Breast epithelium (tissue), 3 donors: ENCODE measurements around the gene LITAF.

Source experiments
- CTCF ChIP-seq, 3 donors: fragments of 450-650 bp; IDR thresholded peaks; one replicate each; pipeline ENCODE4 v1.5.1; 2016 to 2017; ENCODE audit warnings: antibody characterized with exemption in 3 of 3, mild to moderate bottlenecking in 3 of 3, moderate library complexity in 3 of 3
- POLR2A ChIP-seq: fragments of 450-650 bp; IDR thresholded peaks from one replicate; pipeline ENCODE4 v1.6.1; 2016; ENCODE audit warnings: antibody characterized with exemption, mild to moderate bottlenecking, moderate library complexity

GRCh38 chr16:11557801-11558200 lies 28.9 kb downstream of the LITAF start:
- TF ChIP-seq CTCF (IDR thresholded peaks at IDR 0.05) = no peak
- no peak for TF ChIP-seq POLR2A
